Ureter (tissue), 1 donor: ENCODE measurements around the gene AQP3. TPM values are rescaled to one million over a fixed set of nuclear protein-coding genes. Genes with fewer than 3 reads are reported as not detected.
A peak's percentile ranks its signal among the peaks of the same experiment; 100 is the strongest.
"Not testable (repeated sequence)": the region's sequence is repeated elsewhere in the genome, so short reads cannot be mapped to it uniquely, and the experiment has no call there.

Experiments
- DNase-seq: peaks from one replicate; pipeline ENCODE4 v3.0.0-alpha.2; 2020; ENCODE audit warnings: low spot score
- total RNA-seq: library from RNA; stranded (reverse); gene quantifications from one replicate; pipeline ENCODE4 v1.2.4, GENCODE V29; 2023
- donor health status: DM: yes; HTN: yes; CAD: no.

AQP3 gene
- 203 TPM for total RNA-seq

DNA sequence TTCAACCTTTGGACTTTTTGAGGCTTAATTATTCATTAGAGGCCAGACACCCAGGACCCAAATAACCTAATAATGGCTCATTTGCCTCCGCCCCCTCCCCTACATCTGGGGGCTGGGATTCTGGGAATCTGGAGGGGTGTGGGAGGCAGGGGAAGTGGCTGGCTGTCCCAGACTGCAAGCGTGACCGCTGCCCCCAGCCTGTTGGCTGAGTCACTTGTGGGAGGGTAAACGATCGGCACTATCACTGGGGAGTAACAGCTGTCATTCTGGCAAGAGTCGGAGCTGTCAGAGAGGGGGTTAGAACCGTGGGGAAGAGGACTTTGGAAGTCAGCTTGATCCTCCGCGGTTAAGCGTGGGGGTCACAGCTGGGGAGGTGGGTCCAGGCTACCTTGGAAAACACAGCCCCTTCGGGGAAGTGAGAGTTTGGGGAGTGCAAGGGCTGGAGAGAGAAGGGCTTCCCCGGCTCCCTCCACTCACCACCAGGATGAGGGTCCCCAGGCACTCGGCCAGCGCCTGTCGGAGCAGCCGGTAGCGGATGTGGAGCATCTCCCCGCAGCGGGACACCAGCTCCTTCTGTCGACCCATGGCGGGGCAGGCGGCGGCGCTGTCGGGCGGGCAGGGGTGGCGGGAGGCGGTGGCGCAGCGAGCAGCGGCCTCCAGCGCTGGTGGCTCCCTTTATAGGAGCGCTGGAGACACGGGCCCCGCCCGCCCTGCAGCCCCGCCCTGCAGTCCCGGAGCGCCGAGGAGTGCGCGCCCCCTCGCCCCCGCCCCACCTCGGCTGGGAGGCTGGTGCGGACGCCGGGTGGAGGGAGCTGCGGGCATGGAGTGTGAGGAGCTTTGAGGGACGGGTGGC is at the start of gene AQP3:
AQP3 (minus strand) TSS at position 648 of the 853 bp plus-strand sequence; CDS start at position 585, 63 bp downstream.
- DNase-seq = peak; percentile 70

DNA sequence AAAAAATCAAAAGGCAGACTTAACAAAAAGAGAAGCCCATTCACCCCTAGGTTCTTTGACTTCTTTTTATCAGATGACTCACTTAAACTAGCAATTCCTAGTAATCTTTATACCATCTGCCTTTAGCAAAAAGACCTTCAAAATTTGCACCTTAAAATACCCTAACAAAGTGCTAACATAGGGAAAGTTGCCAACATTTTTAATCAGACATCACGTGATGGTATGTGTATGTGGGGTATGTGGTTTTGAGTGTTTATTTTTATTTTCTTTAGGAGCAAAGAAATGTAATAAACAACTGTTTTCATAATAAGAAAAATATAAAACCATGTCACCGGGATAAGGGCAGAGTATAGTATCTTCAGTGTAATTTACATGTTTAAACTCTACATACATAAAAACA is 46.4 kb upstream of the AQP3 start:
- DNase-seq = not testable (repeated sequence)

DNA sequence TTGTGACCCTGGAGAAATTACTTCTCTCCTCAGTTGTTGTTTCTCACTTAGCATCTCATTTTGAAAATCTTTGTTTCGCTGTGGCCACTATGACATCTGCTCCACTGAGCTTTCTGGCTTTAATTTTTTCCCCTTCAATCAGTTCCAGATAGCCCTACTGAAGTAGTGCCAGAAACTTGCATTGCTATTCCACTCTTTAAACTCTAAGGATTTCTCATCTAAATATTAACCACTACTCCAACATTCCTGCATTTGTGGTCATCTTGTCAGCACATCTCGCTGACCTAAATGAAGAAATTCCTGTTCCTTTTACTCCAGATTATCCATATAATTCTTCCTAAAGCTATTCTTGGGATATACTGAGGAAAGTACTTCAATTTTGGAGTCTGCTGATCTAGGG is 41.7 kb upstream of the AQP3 start:
- DNase-seq = no peak

DNA sequence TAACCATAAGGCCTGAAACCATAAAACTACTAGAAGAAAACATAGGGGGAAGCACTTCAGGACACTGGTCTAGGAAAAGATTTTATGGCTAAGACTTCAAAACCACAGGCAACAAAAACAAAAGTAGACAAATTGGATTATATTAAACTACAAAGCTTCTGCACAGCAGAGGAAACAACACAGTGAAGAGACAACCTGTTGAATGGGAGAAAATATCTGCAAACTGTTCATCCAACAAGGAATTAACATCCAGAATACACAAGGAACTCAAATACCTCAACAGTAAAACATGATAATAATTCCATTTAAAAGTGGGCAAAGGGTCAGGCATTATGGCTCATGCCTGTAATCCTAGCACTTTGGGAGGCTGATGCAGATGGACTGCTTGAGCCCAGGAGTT is 37.9 kb upstream of the AQP3 start:
- DNase-seq = not testable (repeated sequence)

DNA sequence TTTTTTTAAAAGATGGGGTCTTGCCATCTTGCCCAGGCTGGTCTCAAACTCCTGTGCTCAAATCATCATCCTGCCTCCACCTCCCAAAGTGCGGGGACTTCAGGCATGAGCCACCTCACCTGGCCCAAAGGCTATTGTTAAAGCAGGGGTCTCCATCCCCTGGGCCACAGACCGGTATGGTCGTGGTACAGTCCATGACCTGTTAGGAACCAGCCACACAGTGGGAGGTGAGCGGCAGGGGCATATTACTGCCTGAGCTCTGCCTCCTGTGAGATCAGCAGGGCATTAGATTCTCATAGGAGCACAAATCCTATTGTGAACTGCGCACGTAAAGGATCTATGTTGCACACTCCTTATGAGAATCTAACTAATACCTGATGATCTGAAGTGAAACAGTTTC is 33.6 kb upstream of the AQP3 start:
- DNase-seq = peak; percentile 26

DNA sequence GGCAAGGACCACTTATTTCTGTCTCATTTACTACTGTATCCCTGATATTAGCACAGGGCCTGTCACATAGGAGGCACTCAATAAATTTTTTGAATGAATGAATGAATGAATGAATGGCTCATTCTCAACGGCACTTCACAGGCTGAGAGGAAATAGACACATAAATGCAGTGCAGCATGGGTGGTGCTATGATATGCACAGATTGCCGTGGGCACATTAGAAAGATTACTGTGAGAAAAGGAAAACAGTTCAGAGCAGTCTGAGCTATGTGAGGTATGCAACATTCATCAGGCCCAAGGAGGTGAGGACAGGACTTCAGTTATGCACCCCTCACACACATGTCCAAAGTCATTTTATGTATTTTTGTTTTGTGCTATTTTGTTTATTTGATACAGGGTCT is 32.7 kb upstream of the AQP3 start:
- DNase-seq = no peak

DNA sequence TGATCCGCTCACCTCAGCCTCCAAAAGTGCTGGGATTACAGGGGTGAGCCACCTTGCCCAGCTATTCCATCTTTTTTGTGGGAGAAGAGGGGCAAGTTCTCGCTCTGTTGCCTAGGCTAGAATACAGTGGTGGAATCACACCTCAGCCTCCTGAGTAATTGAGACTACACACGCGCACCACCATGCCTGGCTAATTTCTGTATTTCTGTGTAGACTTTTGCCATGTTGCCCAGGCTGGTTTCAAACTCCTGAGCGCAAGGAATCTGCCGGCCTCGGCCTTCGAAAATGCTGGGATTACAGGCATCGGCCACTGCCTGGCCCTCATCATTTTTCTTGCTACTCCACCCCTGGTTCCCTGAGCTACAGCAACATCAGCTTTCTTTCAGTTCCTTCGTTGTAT is 29.1 kb upstream of the AQP3 start:
- DNase-seq = peak; percentile 14

DNA sequence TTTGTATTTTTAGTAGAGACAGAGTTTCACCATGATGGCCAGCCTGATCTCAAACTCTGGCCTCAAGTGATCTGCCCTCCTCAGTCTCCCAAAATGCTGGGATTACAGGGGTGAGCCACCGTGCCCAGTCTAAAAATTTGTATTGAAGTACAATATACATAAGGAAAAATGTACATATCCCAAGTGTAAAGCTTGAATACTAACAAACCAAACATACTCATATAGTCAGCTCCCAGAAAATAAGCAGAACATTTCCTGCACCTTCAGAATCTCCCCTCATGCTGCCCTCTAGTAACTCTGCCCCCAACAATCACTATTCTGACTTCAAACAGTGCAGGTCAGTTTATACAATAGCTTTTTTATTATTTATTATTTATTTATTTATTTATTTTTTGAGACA is 28.0 kb upstream of the AQP3 start:
- DNase-seq = peak; percentile 22

DNA sequence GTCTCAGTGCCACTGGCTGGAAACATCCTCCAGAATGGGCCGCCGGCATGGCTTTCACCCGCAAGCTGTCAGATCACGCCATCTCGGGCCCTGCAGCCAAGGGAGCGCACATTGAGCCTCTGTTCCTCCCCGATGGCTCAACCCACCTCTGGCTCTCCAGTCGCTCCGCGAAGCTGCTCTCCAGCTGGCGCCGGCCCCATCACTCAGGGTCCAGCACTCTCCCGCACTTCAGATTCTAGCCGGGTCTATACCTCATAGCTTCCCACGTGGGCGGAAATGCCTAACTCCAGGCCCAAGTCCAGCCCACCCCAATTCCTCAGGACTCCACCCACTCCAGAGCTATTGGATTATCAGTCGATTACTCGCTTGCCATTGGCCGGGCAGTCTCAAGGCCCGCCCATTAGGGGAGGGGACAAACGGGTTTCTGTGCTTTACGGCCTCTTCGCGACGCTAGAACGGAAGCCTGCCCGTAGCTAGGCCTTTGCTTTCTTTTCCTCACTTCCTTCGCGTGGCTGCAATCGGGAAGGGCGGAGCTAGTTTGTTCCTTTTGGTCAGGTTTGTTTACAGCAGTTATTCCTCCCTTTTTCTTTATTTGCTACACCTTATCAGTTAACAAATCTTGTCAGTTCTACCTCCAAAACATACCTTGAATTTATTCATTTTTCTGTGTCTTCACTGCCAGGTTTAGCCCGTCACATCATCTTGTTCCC is 26.4 kb upstream of the AQP3 start, which contains the start of gene NOL6:
NOL6 (minus strand) TSS at position 282 of the 710 bp plus-strand sequence; CDS start at position 200, 82 bp downstream.
- DNase-seq = peak; percentile 99

DNA sequence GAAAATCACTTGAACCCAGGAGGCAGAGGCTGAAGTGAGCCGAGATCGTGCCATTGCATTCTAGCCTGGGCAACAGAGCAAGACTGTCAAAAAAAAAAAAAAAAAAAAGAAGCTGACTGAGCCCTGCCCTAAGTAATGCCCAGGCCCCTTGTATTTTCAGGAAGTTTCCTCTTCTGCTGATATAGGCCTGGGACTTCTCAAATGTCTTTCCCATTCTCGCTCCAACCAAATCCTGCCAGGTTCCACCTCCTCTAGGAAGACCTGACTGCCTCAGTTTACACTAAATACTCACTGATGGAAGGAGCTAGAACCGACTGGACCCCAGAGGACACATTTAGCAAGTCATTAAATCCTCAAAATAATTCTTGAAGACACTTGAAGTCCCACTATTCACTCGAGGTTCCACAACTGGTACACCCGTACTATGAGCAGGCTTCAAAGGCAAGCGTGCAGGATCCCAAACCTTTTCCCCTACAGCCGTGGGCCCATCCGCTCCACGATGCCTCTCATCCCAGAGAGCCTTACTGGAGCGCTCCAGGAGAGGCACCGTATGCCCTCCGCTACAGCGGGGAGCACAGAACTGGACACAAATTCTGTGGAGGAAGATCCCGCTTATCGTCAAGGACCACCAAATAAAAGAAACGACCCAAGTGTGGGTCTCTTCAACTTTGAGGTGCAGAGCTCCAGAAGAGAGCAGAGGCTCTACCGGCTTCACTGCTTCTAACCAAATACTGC is 25.7 kb upstream of the AQP3 start:
- peak; percentile 37 for DNase-seq

DNA sequence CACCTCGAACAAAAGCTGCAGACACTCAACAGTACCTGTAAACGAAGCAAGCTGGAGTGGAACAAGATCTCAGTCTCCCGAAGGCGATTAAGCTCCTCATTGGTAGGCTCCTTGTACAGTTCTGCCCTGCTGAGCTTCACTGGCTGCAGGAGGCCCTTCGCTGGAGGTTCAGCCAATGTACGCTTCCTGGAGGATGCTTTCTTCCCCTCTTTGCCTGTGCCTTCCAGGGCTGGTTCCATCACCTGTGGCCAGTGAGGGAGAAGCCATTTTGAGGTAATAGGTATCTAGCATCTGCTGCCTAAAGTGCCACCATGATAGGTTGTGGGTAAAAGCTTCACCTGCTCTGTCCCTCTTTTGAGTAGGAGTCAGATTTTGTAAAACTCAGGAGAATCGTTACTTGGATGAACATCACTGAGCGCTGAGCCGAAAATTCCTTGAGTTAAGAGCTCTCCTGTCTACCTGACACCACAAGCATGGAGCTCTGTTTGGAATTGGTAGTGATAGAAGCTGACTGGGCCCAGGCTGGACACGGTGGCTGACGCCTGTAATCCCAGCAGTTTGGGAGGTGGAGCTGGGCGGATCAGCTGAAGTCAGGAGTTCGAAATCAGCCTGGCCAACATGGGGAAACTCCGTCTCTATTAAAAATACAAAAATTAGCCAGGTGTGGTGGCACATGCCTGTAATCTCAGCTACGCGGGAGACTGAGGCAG is 24.9 kb upstream of the AQP3 start:
- peak; percentile 26 for DNase-seq

DNA sequence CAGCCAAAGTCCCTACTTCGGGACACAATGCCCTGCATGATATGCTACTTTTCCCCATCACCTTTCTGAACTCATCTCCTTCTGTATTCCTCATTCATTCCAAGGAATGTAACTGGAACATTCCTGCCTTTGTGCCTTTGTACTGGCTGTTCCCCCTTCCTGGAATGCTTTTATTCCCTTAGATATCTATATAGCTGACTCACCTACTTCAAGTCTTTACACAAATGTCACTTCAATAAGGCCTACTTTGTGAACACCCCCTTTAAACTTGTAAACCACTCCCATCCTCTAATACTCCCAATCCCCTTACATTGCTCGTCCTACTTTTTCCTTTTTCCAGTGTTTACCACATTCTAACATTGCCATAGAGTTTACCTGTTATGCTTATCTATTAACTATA is 24.0 kb upstream of the AQP3 start:
- DNase-seq = no peak

DNA sequence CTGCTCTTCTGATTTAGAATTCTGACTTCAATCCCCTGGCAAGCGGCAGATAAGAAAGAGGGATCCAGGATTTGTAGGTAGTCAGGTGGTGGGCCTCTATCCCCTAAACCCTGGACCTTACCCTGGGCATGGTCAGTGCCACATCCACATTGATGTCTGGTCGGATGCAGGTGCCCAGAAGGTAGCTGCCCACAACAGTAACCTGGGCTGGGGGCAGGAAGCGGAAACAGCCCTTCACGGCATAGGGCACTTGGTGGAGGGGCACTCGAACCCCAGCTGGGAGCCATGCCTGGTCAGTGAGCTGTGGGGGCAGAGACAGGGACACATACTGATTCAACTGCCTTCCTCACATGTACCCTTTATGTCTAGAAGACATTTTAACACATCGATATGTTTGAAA is 22.5 kb upstream of the AQP3 start:
- no peak for DNase-seq

DNA sequence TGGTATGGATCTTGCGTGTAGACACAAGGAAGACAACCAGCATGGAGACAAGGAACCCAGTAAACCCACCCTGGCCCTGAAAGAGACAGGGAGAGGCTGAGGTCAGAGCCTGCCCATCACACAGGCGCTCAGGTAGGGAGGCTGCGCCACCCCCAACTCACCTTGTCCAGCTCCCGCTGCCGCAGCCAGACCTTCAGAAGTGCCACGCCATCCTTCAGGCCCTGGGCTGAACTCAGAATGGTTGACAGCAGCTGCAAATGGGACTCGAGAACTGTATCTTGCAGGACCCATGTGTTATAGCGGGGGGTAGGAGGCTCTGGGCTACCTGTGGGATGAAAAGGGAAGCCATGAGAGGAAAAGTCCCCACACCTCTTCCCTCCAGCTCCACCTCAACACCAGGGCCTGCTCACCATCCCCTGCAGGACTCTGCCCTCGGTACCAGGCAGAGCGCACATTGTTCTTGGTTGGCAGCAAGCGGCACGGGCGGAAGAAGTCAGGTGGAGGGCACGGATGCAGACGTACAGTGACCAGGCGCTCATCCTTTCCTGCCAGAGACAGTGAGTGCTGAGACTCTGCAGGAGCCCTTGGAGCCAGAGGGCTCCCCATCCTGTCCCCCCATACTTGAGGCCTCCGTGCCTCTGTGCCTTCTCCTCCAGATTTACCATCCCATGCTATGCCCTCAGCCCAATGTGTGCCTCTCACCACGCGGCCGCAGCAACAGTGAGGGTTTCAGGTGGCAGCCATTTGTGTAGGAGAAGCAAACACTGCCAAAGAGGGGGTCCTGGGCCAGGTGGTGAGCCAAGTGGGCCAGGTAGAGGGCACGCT is 21.6 kb upstream of the AQP3 start:
- no peak for DNase-seq

DNA sequence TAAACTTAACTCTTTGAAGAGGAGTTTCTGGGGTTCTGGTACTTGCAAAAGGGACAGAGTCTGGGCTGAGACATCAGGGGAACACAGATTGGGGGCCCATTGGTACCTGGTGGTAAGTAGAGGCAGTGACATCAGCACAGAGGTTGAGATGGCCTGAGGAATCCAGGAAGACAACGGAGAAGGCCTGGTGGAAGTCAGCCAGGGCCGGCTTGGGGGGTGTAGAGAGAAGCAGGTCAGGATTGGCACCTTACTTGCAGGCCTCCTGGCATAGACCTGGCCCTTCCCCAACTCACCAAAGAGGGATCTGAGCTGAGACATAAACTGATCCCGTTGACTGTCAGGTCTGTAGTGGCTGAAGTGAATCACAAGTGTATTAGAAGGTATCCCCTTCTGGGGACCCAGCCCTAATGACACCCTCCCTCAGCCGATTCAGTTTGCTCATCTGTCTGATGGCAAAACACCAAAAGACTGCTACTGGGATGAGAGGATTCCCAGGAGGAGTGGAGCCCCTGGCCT is 20.9 kb upstream of the AQP3 start:
- DNase-seq = no peak

DNA sequence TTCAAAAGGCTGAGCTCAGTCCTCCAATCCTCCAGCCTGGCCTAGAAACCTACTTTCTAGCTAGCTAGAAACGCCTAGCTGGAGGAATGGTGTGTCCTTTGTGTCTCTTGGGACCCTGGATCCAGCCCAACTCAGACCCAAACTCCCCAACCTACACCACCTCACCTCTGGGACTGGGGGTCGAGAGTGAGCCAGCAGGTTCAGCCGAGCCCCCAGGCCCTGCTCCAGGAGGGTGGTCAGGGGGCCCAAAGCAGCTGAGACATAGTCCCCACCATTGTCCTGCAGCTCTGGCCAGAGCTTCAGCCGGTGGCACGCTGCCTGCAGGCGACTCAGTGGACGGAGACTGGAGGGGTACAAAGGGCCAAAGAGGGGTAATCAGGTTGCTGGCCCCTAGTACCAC is 20.1 kb upstream of the AQP3 start:
- DNase-seq = no peak

DNA sequence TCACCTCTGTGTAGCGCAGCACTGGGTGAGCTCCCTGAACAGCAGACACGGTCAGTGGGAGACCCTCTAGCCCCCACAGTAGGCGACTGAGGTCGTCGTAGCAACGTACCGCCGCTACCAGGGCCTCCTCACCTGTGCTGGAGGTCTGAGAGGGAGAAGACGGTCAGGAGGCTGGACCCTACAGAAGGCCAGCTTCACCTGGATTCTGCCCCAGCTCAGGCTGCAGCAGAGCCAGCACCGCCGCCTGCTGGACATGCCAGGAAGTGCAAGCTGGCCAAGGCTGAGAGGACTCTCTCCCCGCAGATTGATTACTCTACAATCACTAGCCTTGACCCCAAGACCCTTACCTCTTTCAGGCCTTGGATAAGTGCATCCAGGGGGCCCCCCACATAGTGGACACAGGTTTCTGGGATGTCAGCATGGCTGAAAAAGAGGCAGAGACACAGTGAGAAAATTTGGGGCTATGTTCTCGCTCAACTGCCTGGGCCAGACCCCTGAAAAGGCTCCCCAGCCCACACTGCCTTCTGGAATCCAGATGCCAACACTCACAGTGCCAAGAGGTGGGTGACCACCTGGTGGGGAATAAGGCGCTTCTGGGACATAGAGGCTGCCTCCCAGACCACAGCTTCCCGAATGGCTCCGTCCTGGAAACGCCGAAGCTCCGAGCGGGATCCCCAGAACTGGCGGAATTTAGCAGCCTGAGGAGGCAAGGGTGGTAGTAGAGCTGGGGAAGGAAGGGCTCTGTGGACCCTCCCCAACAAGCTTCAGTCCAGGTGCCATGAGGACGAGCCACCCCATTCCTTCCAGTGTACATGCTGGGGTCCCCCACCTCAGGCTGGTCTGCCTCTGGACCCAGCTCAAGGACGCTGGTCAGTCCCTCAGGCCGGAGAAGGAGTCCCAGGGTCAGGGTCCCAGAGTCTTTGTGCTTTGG is 19.4 kb upstream of the AQP3 start:
- peak; percentile 67 for DNase-seq

DNA sequence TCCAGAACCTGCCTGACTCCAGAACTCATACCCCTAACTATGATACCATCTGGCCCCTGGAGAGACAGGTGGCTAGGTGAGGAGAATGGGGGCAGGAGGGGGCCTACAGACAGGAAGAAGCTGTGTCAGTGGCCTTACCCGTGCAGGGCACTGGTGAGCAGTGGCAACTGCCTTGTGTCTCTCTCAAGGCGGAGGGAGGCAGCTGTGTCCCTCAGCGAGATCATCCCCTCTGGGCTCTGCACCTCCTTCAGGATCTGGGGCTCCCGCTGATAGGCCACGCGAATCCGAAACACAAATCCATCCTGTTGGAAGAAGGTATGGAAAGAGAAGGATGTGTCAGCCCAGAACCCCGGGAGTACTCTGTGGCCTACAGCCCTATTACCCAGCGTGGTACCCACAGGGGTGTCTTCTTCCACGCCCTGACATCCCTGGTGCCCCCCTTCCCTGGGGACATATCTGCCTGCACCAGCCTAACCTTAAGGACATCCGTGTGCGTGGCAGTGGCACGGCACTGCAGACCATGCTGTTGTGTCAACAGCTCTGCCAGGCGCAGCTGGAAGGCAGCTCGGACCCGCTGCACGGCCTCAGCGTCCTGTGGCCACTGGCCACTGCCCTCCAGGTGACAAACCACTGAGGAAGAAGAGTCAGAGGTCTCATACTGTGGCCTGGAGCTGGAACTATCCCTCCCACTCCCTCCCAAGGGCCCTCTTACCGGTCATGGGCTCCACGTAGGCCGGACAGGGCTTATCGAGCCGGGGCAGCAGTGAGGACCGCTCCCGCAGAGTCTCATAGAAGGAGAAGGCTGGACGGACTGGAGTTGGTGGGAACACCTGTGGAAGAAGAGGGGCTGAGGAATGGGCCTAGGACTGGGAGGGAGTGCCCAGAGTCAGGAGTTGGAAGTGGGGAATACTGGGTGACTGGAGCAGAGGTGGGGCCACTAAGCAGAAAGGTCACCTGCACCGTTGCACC is 18.5 kb upstream of the AQP3 start:
- no peak for DNase-seq
